Measurements from ENCODE around the gene PDSS2. TPM values are rescaled to one million over a fixed set of nuclear protein-coding genes. Genes with fewer than 3 reads are reported as not detected.

PDSS2 gene
- polyA plus RNA-seq, 1 donor from 2014 or later = 4.6 TPM

GRCh38 chr6:107215334-107215733 is 244.0 kb downstream of the PDSS2 start (continued):
- TF ChIP-seq CTCF (IDR thresholded peaks at IDR 0.05; ENCODE audit: poor library complexity, severe bottlenecking) = no peak

- H4K20me1 ChIP-seq (ENCODE audit: insufficient read depth) = no peaks in the 10 kb centered on the region
- no peaks in the 10 kb centered on the region for H3K27me3 ChIP-seq (ENCODE audit: insufficient read depth, low read depth, low read length)
- H3K9me2 ChIP-seq (ENCODE audit: insufficient read depth, low read length) = no peaks in the 10 kb centered on the region
- H3K36me3 ChIP-seq (ENCODE audit: insufficient read depth, low read length) = no peaks in the 10 kb centered on the region
- no peak overlapping the region for H2AFZ ChIP-seq (ENCODE audit: low read depth, low read length)
- H3K9me3 ChIP-seq (ENCODE audit: low read length) = no peaks in the 10 kb centered on the region
- TF ChIP-seq REST (IDR thresholded peaks at IDR 0.05; ENCODE audit: borderline replicate concordance) (no peak), TAF1 (IDR thresholded peaks at IDR 0.05; ENCODE audit: low read depth) (no peak), MXI1 (conservative IDR thresholded peaks at IDR 0.05; ENCODE audit: poor library complexity, severe bottlenecking) (no peak), EZH2 (IDR thresholded peaks at IDR 0.05; ENCODE audit: borderline replicate concordance, insufficient read depth, low read length, poor library complexity, severe bottlenecking) (no peak), POLR2AphosphoS5 (IDR thresholded peaks at IDR 0.05) (no peak), RAD21 (conservative IDR thresholded peaks at IDR 0.05) (no peak)
- no peak overlapping the region for H3K4me3 ChIP-seq (ENCODE audit: low read length)
- H3K9ac ChIP-seq (ENCODE audit: low read length) = no peak overlapping the region
- H3K79me2 ChIP-seq (replicated peaks; ENCODE audit: insufficient read depth, low read length) = no peaks in the 10 kb centered on the region
- H3F3A ChIP-seq (ENCODE audit: insufficient read depth, low read length, poor library complexity, severe bottlenecking) = no peaks in the 10 kb centered on the region
- H3K27ac ChIP-seq (ENCODE audit: low read length) = no peak overlapping the region
- H3K4me2 ChIP-seq (ENCODE audit: low read length) = no peak overlapping the region
Observed at GRCh38 chr6:107214655-107215054, 244.7 kb downstream of the PDSS2 start.

- Histone ChIP-seq H3K36me3 (ENCODE audit: insufficient read depth, low read length) (no peaks in the 10 kb centered on the region), H3K9me3 (ENCODE audit: low read length) (no peaks in the 10 kb centered on the region), H4K20me1 (ENCODE audit: insufficient read depth) (no peaks in the 10 kb centered on the region), H3K9me2 (ENCODE audit: insufficient read depth, low read length) (no peaks in the 10 kb centered on the region), H3F3A (ENCODE audit: insufficient read depth, low read length, poor library complexity, severe bottlenecking) (peaks cover 6% of the 10 kb centered on the region), H3K79me2 (replicated peaks; ENCODE audit: insufficient read depth, low read length) (no peaks in the 10 kb centered on the region), H3K27me3 (ENCODE audit: insufficient read depth, low read depth, low read length) (no peaks in the 10 kb centered on the region), H3K9ac (ENCODE audit: low read length) (no peak overlapping the region), H3K4me2 (ENCODE audit: low read length) (no peak overlapping the region), H3K4me3 (ENCODE audit: low read length) (no peak overlapping the region), H2AFZ (ENCODE audit: low read depth, low read length) (no peak overlapping the region), H3K27ac (ENCODE audit: low read length) (no peak overlapping the region)
- TF ChIP-seq RAD21 (conservative IDR thresholded peaks at IDR 0.05) = no peak
- no peak for TF ChIP-seq EZH2 (IDR thresholded peaks at IDR 0.05; ENCODE audit: borderline replicate concordance, insufficient read depth, low read length, poor library complexity, severe bottlenecking)
- TF ChIP-seq EP300 (conservative IDR thresholded peaks at IDR 0.05; ENCODE audit: poor library complexity, severe bottlenecking) = no peak
- no peak for TF ChIP-seq POLR2AphosphoS5 (IDR thresholded peaks at IDR 0.05)
- no peak for TF ChIP-seq REST (IDR thresholded peaks at IDR 0.05; ENCODE audit: borderline replicate concordance)
- no peak for TF ChIP-seq MXI1 (conservative IDR thresholded peaks at IDR 0.05; ENCODE audit: poor library complexity, severe bottlenecking)
- no peak for TF ChIP-seq SMC3 (conservative IDR thresholded peaks at IDR 0.05; ENCODE audit: poor library complexity)
- TF ChIP-seq TAF1 (IDR thresholded peaks at IDR 0.05; ENCODE audit: low read depth) = no peak
- TF ChIP-seq CTCF (IDR thresholded peaks at IDR 0.05; ENCODE audit: poor library complexity, severe bottlenecking) = no peak
Observed at GRCh38 chr6:107209406-107210305, 249.7 kb downstream of the PDSS2 start.
